Heart left ventricle (tissue), 16 donors: ENCODE data around the gene TSPAN14. TPM values are rescaled to one million over a fixed set of nuclear protein-coding genes. Genes with fewer than 3 reads are reported as not detected.

Experiments
- ATAC-seq, 4 donors: fragments of 200-7000 bp; cut with Tn5 transposase; one replicate each; pipeline ENCODE4 v1.9.1; 2020 to 2022; ENCODE audit warnings: moderate library complexity in 4 of 4, mild to moderate bottlenecking in 3 of 4, moderate number of reproducible peaks in 1 of 4
- DNase-seq, 5 donors: peaks; one replicate each; pipeline ENCODE4 v3.0.0-alpha.2; 2020
- H3K27ac ChIP-seq, 12 donors: fragments of 200-600 bp; sonication (generic) in 4 of 12; one replicate each; pipeline versions ENCODE4 v1.5.0 to v1.8.0; 2016 to 2022; ENCODE audit warnings: mild to moderate bottlenecking in 2 of 12
- H3K27me3 ChIP-seq, 9 donors: fragments of 200-600 bp; sonication (generic) in 2 of 9; one replicate each; pipeline versions ENCODE4 v1.5.1 to v1.8.0; 2016 to 2022; ENCODE audit warnings: mild to moderate bottlenecking in 3 of 9
- H3K36me3 ChIP-seq, 9 donors: fragments of 200-600 bp; sonication (generic) in 2 of 9; one replicate each; pipeline versions ENCODE4 v1.5.0 to v1.8.0; 2018 to 2022; ENCODE audit warnings: mild to moderate bottlenecking in 2 of 9
- H3K4me1 ChIP-seq, 12 donors: fragments of 200-600 bp; sonication (generic) in 4 of 12; one replicate each; pipeline versions ENCODE4 v1.5.0 to v1.8.0; 2016 to 2022; ENCODE audit warnings: mild to moderate bottlenecking in 3 of 12
- H3K4me3 ChIP-seq, 12 donors: fragments of 200-600 bp; sonication (generic) in 4 of 12; one replicate each; pipeline versions ENCODE4 v1.5.0 to v1.8.0; 2017 to 2022; ENCODE audit warnings: mild to moderate bottlenecking in 9 of 12, moderate library complexity in 4 of 12
- H3K9me3 ChIP-seq, 12 donors: fragments of 200-600 bp; sonication (generic) in 4 of 12; one replicate each; pipeline versions ENCODE4 v1.5.0 to v1.8.0; 2016 to 2022; ENCODE audit warnings: mild to moderate bottlenecking in 1 of 12
- CTCF ChIP-seq, 12 donors: fragments of 200-600 bp; sonication (generic) in 4 of 12; IDR thresholded peaks; one replicate each; pipeline versions ENCODE4 v1.5.0 to v1.8.0; 2018 to 2022; ENCODE audit warnings: antibody characterized with exemption in 12 of 12, mild to moderate bottlenecking in 5 of 12
- POLR2A ChIP-seq, 2 donors: fragments of 450-650 bp; IDR thresholded peaks; one replicate each; pipeline ENCODE4 v1.6.1; 2017; ENCODE audit warnings: antibody characterized with exemption in 2 of 2, mild to moderate bottlenecking in 2 of 2, moderate library complexity in 2 of 2
- WGBS, 4 donors: extraction: QIAGEN DNeasy Blood & Tissue Kit in 2 of 4; methylation state at CpG; one replicate each; pipeline versions ENCODE4 v1.1.5 to v1.1.7; 2013 to 2018; 5-methylcytosine and 5-hydroxymethylcytosine counted together
- intact Hi-C, 10 donors: fragments of 100-400 bp; cut with DNase I; formaldehyde crosslinking; loops; one replicate each; pipeline versions ENCODE4 v1.11.1 to v1.14.2; 2022
- polyA plus RNA-seq, 2 donors: library from polyadenylated mRNA; stranded (reverse); fragments of 200-250 nt; gene quantifications; one replicate each; pipeline ENCODE4 v1.2.3, GENCODE V29; 2013
- total RNA-seq, 9 donors: library from RNA; depleted of rRNA in 2 of 9; stranded (reverse); fragments of >200 nt in 2 of 9; fragmentation: NEBNext Ultra II Directional in 3 of 9; extraction: Animal tissue kit (Norgen Biotek cat#: 25700) in 3 of 9; gene quantifications; one replicate each; pipeline versions ENCODE4 v1.1.0 to v1.2.4, GENCODE V29; 2016 to 2023
- donor health status: ischemic (EF 13 %, LVEDD 7.1; RV severe dilation, severe dysfunction).
- donor health status: healthy with polysubstance abuse.
- donor health status: DM: no; HTN: yes; CAD: no.
- donor health status: DM: no; HTN: no; CAD: no.
- donor health status: ischemic (EF 25% LVEDD 6.9; RV normal size, moderate dysfunction).
- donor health status: ischemic (EF 25% LVEDD 5.7; RV mildly dilated, moderate dysfunction).
- donor health status: healthy.
- donor health status: DM: yes; HTN: yes; CAD: no.
- donor health status: ischemic (EF 35%, LVEDD 5.7; RV mildly dilated, moderate dysfunction).
- donor health status: nonischemic (EF 11% LVEDD 7.7; RV severe dilation, severe dysfunction).
- donor health status: DM: yes; HTN: yes; CAD: no.
- donor health status: PGD.
- donor health status: ischemic (EF 29% LVEDD 5.4; RV normal size, mild dysfunction).
- donor health status: nonischemic (EF 23%, LVEDD 6.1; RV moderate dilation, normal function).

TSPAN14 gene
- total and polyA plus RNA-seq, 11 donors, result 17.4 to 71.5 (median 39.6) TPM

GRCh38 chr10:80498833-80499741 is 45.0 kb downstream of the TSPAN14 start:
- Histone ChIP-seq H3K9me3 (peaks cover 0 to 13% (median 0%) of the 10 kb centered on the region in 12 donors), H3K36me3 (peaks cover 0 to 12% (median 0%) of the 10 kb centered on the region in 9 donors), H3K4me3 (peak overlapping the region in 1 of 12 donors; percentile 18), H3K4me1 (peaks cover 54 to 99% (median 86%) of the 10 kb centered on the region in 12 donors), H3K27me3 (no peaks in the 10 kb centered on the region), H3K27ac (peak overlapping the region; percentile 69 to 95 (median 80))
- ATAC-seq (peak; percentile 82 to 95 (median 89)), DNase-seq (peak; percentile 81 to 97 (median 94))
- 32 to 49% (median 37%) methylated on average over 12 to 14 of the region's 14 CpGs for WGBS, 4 donors
- intact Hi-C loops, result loop anchor here in 1 of 10 donors (5.0 kb wide), 1 partner anchor 112 kb away; no protein-coding TSS in a partner anchor
- TF ChIP-seq CTCF (IDR thresholded peaks at IDR 0.05) (no peak), POLR2A (IDR thresholded peaks at IDR 0.05) (peak in 1 of 2 donors; percentile 9)

DNA sequence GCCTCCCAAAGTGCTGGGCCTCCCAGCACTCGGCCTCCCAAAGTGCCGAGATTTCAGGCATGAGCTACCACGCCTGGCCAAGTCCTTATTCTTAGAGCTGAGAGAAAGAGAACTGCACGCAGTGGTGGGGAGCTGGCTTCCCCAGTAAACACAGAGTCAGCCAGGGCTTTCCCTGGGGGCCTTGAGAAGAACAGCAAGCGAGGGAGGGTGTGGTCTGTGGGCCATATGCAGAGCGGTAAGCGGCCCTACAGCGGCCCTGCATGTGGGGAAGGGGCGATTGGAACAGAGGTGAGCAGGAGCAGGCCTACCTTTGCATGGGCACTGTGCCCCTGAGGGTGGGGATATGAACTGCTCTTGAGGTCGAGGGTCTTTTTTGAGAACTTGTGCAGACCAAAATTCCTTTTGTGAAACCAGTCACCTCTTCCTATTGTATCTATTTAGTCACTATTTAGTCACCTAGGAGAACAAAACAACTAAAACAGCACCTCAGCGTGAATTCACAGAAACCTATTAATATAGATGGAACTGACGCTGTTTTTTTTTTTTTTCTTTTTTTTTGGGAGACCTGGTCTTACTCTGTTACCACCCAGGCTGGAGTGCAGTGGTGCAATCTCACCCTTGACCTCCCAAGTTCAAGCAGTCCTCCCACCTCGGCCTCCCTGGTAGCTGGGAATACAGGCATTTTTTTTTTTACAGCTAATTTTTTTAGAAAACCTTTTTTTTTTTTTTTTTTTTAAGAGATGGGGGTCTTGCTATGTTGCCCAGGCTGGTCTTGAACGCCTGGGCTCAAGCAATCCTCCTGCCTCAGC is 46.7 kb downstream of the TSPAN14 start:
- intact Hi-C loops, result loop anchor here in 5 of 10 donors (5.0 to 10.0 kb wide), 3 partner anchors 43 to 118 kb away; no protein-coding TSS in a partner anchor
- no peak for TF ChIP-seq POLR2A (IDR thresholded peaks at IDR 0.05)
- peak in 1 of 12 donors; percentile 29 for TF ChIP-seq CTCF (IDR thresholded peaks at IDR 0.05)
- H3K9me3 ChIP-seq, result peaks cover 0 to 13% (median 0%) of the 10 kb centered on the region in 12 donors
- DNase-seq, result peak; percentile 71 to 82 (median 73)
- WGBS, 4 donors, result 53 to 69% (median 62%) methylated on average over 14 of the region's 14 CpGs
- H3K4me1 ChIP-seq, result peaks cover 54 to 100% (median 90%) of the 10 kb centered on the region in 12 donors
- H3K27ac ChIP-seq, result peak overlapping the region; percentile 25 to 95 (median 80)
- ATAC-seq, result peak in 3 of 4 donors; percentile 7 to 32 (median 17)
- no peaks in the 10 kb centered on the region for H3K27me3 ChIP-seq
- H3K4me3 ChIP-seq, result peak overlapping the region in 3 of 12 donors; percentile 2 to 25 (median 17)
- peaks cover 0 to 8% (median 0%) of the 10 kb centered on the region in 9 donors for H3K36me3 ChIP-seq

GRCh38 chr10:80501381-80501912 is 47.3 kb downstream of the TSPAN14 start:
- ATAC-seq (no peak), DNase-seq (no peak)
- no peak overlapping the region for H3K4me3 ChIP-seq
- no peak for TF ChIP-seq POLR2A (IDR thresholded peaks at IDR 0.05)
- no peak for TF ChIP-seq CTCF (IDR thresholded peaks at IDR 0.05)
- peaks cover 0 to 8% (median 0%) of the 10 kb centered on the region in 12 donors for H3K9me3 ChIP-seq
- H3K27me3 ChIP-seq, result no peaks in the 10 kb centered on the region
- intact Hi-C loops, result loop anchor here in 5 of 10 donors (5.0 to 10.0 kb wide), 3 partner anchors 44 to 119 kb away; no protein-coding TSS in a partner anchor
- 81 to 95% (median 88%) methylated on average over 3 of the region's 3 CpGs for whole genome bisulfite sequencing, 4 donors
- H3K27ac ChIP-seq, result peak overlapping the region; percentile 11 to 95 (median 80)
- H3K4me1 ChIP-seq, result peaks cover 57 to 100% (median 95%) of the 10 kb centered on the region in 12 donors
- H3K36me3 ChIP-seq, result peaks cover 0 to 7% (median 0%) of the 10 kb centered on the region in 9 donors
